WTC11 (cell line): ENCODE measurements around the gene RAD50. TPM values are rescaled to one million over a fixed set of nuclear protein-coding genes. Genes with fewer than 3 reads are reported as not detected.

ENCODE experiments used
- ATAC-seq: fragments of 200-7000 bp; cut with Tn5 transposase; 2 replicates; pipeline ENCODE4 v1.10.0; 2021; ENCODE audit warnings: mild to moderate bottlenecking, moderate library complexity
- CTCF ChIA-PET: fragments of 300-600 bp; sonication (Branson Sonifier 250); formaldehyde crosslinking; loops from one replicate; lab custom pipeline; 2021; ENCODE audit warnings: antibody characterized with exemption; lab: Charles Lee
- POLR2A ChIA-PET: fragments of 350-600 bp; sonication (Branson Sonifier 250); formaldehyde crosslinking; loops from one replicate; lab custom pipeline; 2021; ENCODE audit warnings: antibody characterized with exemption; lab: Charles Lee
- DNase-seq: peaks from one replicate; pipeline ENCODE4 v3.0.0; 2021; ENCODE audit warnings: low spot score
- H3K27ac Mint-ChIP-seq: 2 replicates; pipeline ENCODE4 v1.8.0; 2021; ENCODE audit warnings: mixed read lengths
- H3K27me3 Mint-ChIP-seq: 2 replicates; pipeline ENCODE4 v1.8.0; 2021; ENCODE audit warnings: low read depth, mild to moderate bottlenecking, moderate library complexity, mixed read lengths
- H3K36me3 Mint-ChIP-seq: 2 replicates; pipeline ENCODE4 v1.8.0; 2021; ENCODE audit warnings: mixed read lengths
- H3K4me1 Mint-ChIP-seq: 2 replicates; pipeline ENCODE4 v1.8.0; 2022; ENCODE audit warnings: mixed read lengths
- H3K4me3 Mint-ChIP-seq: 2 replicates; pipeline ENCODE4 v1.8.0; 2021; ENCODE audit warnings: mild to moderate bottlenecking, moderate library complexity, mixed read lengths
- H3K9me3 Mint-ChIP-seq: 2 replicates; pipeline ENCODE4 v1.8.0; 2021; ENCODE audit warnings: mixed read lengths
- ATF1 ChIP-seq: sonication (generic); formaldehyde crosslinking; IDR thresholded peaks from 2 replicates; pipeline ENCODE4 v1.8.1; 2023; ENCODE audit warnings: mild to moderate bottlenecking, moderate library complexity, missing genetic modification reagents
- ATF3 ChIP-seq: sonication (generic); formaldehyde crosslinking; conservative IDR thresholded peaks from 2 replicates; pipeline ENCODE4 v1.8.1; 2022; ENCODE audit warnings: mild to moderate bottlenecking, missing genetic modification reagents
- E2F5 ChIP-seq: sonication (generic); formaldehyde crosslinking; IDR thresholded peaks from 2 replicates; pipeline ENCODE4 v1.8.1; 2022; ENCODE audit warnings: mild to moderate bottlenecking, moderate library complexity, missing genetic modification reagents
- GTF2I ChIP-seq: fragments of 250-450 bp; sonication (Bioruptor Pico); conservative IDR thresholded peaks from 2 replicates; pipeline ENCODE4 v1.4.0; 2021; ENCODE audit warnings: mild to moderate bottlenecking
- NFYB ChIP-seq: sonication (generic); formaldehyde crosslinking; conservative IDR thresholded peaks from 2 replicates; pipeline ENCODE4 v1.8.0; 2022; ENCODE audit warnings: low read depth, missing genetic modification reagents
- PREB ChIP-seq: sonication (generic); formaldehyde crosslinking; IDR thresholded peaks from 2 replicates; pipeline ENCODE4 v1.8.1; 2022; ENCODE audit warnings: mild to moderate bottlenecking, missing genetic modification reagents, moderate library complexity, borderline replicate concordance
- USF2 ChIP-seq: sonication (generic); formaldehyde crosslinking; IDR thresholded peaks from 2 replicates; pipeline ENCODE4 v1.8.1; 2023; ENCODE audit warnings: mild to moderate bottlenecking, missing genetic modification reagents, moderate library complexity
- ZNF121 ChIP-seq: sonication (generic); formaldehyde crosslinking; IDR thresholded peaks from 2 replicates; pipeline ENCODE4 v1.8.0; 2023; ENCODE audit warnings: missing genetic modification reagents
- ZNF138 ChIP-seq: sonication (generic); formaldehyde crosslinking; conservative IDR thresholded peaks from 2 replicates; pipeline ENCODE4 v1.8.1; 2022; ENCODE audit warnings: mild to moderate bottlenecking, moderate library complexity, missing genetic modification reagents
- ZNF219 ChIP-seq: sonication (generic); formaldehyde crosslinking; IDR thresholded peaks from 2 replicates; pipeline ENCODE4 v1.8.0; 2023; ENCODE audit warnings: missing genetic modification reagents, mild to moderate bottlenecking, borderline replicate concordance
- ZNF232 ChIP-seq: sonication (generic); formaldehyde crosslinking; IDR thresholded peaks from 2 replicates; pipeline ENCODE4 v1.8.0; 2022; ENCODE audit warnings: mild to moderate bottlenecking, missing genetic modification reagents
- ZNF423 ChIP-seq: fragments of 250-450 bp; sonication (Bioruptor Pico); IDR thresholded peaks from 2 replicates; pipeline ENCODE4 v2.1.2; 2022; ENCODE audit warnings: mild to moderate bottlenecking, moderate library complexity
- ZNF512 ChIP-seq: sonication (generic); formaldehyde crosslinking; IDR thresholded peaks from 2 replicates; pipeline ENCODE4 v1.8.1; 2022; ENCODE audit warnings: missing genetic modification reagents, borderline replicate concordance
- total RNA-seq: library from RNA; stranded (reverse); gene quantifications from 3 replicates; pipeline ENCODE4 v1.2.3, GENCODE V29; 2021
- TF ChIP-seq, protein P1 (sequence below): sonication (generic); formaldehyde crosslinking; IDR thresholded peaks from 2 replicates; pipeline ENCODE4 v1.8.0; 2022; ENCODE audit warnings: mild to moderate bottlenecking, missing genetic modification reagents
- TF ChIP-seq, protein P2 (sequence below): sonication (generic); formaldehyde crosslinking; IDR thresholded peaks from 2 replicates; pipeline ENCODE4 v1.8.0; 2022; ENCODE audit warnings: missing genetic modification reagents
- TF ChIP-seq, protein P3 (sequence below): sonication (generic); formaldehyde crosslinking; IDR thresholded peaks from 2 replicates; pipeline ENCODE4 v1.8.1; 2023; ENCODE audit warnings: mild to moderate bottlenecking, missing genetic modification reagents, moderate library complexity
- TF ChIP-seq, protein P4 (sequence below): fragments of 250-450 bp; sonication (Bioruptor Pico); IDR thresholded peaks from 2 replicates; pipeline ENCODE4 v1.9.0; 2021; ENCODE audit warnings: moderate library complexity, mild to moderate bottlenecking, inconsistent platforms, borderline replicate concordance

RAD50 gene
- total RNA-seq, 1 experiment from 2014 or later = 31.1 TPM

GRCh38 chr5:132663771-132664695 lies 107.3 kb downstream of the RAD50 start:
- Mint-ChIP-seq H3K27ac (no peak overlapping the region), H3K36me3 (no peaks in the 10 kb centered on the region), H3K4me3 (no peak overlapping the region), H3K4me1 (peaks cover 8% of the 10 kb centered on the region; the same call in 1 of the 2 replicates), H3K9me3 (no peaks in the 10 kb centered on the region), H3K27me3 (no peaks in the 10 kb centered on the region; the same call in 1 of the 2 replicates)
- TF ChIP-seq, protein P1, sequence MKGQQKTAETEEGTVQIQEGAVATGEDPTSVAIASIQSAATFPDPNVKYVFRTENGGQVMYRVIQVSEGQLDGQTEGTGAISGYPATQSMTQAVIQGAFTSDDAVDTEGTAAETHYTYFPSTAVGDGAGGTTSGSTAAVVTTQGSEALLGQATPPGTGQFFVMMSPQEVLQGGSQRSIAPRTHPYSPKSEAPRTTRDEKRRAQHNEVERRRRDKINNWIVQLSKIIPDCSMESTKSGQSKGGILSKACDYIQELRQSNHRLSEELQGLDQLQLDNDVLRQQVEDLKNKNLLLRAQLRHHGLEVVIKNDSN (CRISPR knock-in tag) = no peak
- TF ChIP-seq E2F5 (CRISPR knock-in tag) = no peak
- TF ChIP-seq, protein P2, sequence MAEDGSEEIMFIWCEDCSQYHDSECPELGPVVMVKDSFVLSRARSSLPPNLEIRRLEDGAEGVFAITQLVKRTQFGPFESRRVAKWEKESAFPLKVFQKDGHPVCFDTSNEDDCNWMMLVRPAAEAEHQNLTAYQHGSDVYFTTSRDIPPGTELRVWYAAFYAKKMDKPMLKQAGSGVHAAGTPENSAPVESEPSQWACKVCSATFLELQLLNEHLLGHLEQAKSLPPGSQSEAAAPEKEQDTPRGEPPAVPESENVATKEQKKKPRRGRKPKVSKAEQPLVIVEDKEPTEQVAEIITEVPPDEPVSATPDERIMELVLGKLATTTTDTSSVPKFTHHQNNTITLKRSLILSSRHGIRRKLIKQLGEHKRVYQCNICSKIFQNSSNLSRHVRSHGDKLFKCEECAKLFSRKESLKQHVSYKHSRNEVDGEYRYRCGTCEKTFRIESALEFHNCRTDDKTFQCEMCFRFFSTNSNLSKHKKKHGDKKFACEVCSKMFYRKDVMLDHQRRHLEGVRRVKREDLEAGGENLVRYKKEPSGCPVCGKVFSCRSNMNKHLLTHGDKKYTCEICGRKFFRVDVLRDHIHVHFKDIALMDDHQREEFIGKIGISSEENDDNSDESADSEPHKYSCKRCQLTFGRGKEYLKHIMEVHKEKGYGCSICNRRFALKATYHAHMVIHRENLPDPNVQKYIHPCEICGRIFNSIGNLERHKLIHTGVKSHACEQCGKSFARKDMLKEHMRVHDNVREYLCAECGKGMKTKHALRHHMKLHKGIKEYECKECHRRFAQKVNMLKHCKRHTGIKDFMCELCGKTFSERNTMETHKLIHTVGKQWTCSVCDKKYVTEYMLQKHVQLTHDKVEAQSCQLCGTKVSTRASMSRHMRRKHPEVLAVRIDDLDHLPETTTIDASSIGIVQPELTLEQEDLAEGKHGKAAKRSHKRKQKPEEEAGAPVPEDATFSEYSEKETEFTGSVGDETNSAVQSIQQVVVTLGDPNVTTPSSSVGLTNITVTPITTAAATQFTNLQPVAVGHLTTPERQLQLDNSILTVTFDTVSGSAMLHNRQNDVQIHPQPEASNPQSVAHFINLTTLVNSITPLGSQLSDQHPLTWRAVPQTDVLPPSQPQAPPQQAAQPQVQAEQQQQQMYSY (CRISPR knock-in tag) = no peak
- TF ChIP-seq, protein P3, sequence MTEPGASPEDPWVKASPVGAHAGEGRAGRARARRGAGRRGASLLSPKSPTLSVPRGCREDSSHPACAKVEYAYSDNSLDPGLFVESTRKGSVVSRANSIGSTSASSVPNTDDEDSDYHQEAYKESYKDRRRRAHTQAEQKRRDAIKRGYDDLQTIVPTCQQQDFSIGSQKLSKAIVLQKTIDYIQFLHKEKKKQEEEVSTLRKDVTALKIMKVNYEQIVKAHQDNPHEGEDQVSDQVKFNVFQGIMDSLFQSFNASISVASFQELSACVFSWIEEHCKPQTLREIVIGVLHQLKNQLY (CRISPR knock-in tag) = no peak
- DNase-seq (no peak), ATAC-seq (no peak)
- ChIA-PET CTCF (no interaction called here), POLR2A (no interaction called here)

DNA sequence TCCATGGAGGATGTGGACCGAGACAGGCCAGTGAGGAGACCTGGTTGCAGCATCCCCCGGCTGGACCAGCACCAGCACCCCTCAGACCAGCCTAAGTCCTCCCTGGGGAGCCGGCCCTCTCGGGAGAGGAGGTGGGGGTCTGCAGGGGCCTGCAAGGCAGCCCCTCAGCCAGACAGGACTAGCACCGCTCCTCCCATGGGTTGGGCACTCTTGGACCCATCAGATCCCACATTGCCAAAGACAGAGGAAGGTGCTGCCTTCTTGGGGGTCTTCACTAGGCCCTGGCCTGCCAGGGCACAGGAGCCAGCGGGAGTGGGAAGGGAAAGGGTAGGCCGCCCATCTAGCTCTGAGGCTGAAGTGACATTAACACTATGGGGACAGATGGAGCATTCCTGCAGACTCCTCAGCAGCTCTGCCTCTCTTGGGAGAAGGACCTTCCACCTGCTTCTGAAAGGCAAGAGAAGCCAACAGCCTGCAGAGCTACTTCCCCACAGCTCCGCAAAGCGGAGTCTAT lies 108.0 kb downstream of the RAD50 start:
- H3K4me1 Mint-ChIP-seq = peaks cover 8% of the 10 kb centered on the region; the same call in 1 of the 2 replicates
- no peaks in the 10 kb centered on the region; the same call in 1 of the 2 replicates for H3K27me3 Mint-ChIP-seq
- H3K4me3 Mint-ChIP-seq = no peak overlapping the region
- ChIA-PET POLR2A (no interaction called here), CTCF (no interaction called here)
- ATAC-seq (no peak), DNase-seq (no peak)
- TF ChIP-seq ATF3 (CRISPR knock-in tag) = no peak
- no peaks in the 10 kb centered on the region for H3K9me3 Mint-ChIP-seq
- H3K27ac Mint-ChIP-seq = no peak overlapping the region
- no peaks in the 10 kb centered on the region for H3K36me3 Mint-ChIP-seq

DNA sequence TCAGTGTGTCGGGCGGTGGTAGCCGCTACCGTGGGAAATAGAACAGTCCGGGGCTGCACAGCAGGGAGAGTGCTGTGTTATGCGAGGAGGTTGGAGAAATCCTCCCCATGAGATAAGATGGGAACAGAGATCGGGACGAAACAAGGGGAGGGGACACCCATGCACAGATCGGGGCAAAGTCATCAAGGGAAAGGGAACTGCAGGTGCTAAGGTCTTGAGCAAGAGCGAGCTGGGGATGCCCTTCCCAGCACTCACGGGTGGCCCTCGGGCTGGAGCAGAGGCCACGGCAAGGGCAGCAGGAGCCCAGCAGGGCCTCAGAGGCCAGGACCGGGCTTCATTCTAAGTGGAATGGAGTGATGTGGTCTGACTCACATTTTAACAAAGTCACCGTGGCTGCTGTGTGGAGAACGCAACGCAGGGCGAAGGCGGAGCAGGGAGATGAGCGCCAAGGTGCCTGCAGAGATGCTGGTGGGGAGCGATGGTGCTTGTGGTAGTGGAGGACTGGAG lies 108.8 kb downstream of the RAD50 start:
- no peak for DNase-seq
- Mint-ChIP-seq H3K4me1 (peaks cover 13% of the 10 kb centered on the region; the same call in 1 of the 2 replicates), H3K27me3 (no peaks in the 10 kb centered on the region; the same call in 1 of the 2 replicates), H3K9me3 (peaks cover 2% of the 10 kb centered on the region), H3K27ac (no peak overlapping the region), H3K36me3 (no peaks in the 10 kb centered on the region), H3K4me3 (no peak overlapping the region)
- ChIA-PET POLR2A (no interaction called here), CTCF (interaction anchor here (2.1 kb wide), 1 partner anchor 12 kb away, joined by 9 read pairs; no protein-coding TSS in a partner anchor)
- ATAC-seq = no peak
- TF ChIP-seq USF2 (CRISPR knock-in tag) = no peak
- no peak for TF ChIP-seq ZNF219
- no peak for TF ChIP-seq ZNF232 (CRISPR knock-in tag)
- TF ChIP-seq, protein P4, sequence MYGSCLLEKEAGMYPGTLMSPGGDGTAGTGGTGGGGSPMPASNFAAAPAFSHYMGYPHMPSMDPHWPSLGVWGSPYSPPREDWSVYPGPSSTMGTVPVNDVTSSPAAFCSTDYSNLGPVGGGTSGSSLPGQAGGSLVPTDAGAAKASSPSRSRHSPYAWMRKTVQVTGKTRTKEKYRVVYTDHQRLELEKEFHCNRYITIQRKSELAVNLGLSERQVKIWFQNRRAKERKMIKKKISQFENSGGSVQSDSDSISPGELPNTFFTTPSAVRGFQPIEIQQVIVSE (CRISPR knock-in tag) = no peak
- TF ChIP-seq ZNF423 (CRISPR knock-in tag) = no peak
- TF ChIP-seq NFYB = no peak
- no peak for TF ChIP-seq PREB (CRISPR knock-in tag)
- no peak for TF ChIP-seq ATF1 (CRISPR knock-in tag)
- TF ChIP-seq GTF2I (CRISPR knock-in tag) = no peak
- TF ChIP-seq ZNF121 = no peak
- TF ChIP-seq ZNF138 (CRISPR knock-in tag) = no peak
- TF ChIP-seq ZNF512 (CRISPR knock-in tag) = no peak
